ENCODE data around the gene ITGB4. TPM values are rescaled to one million over a fixed set of nuclear protein-coding genes. Genes with fewer than 3 reads are reported as not detected.
A peak's percentile ranks its signal among the peaks of the same experiment; 100 is the strongest.

The ITGB4 gene
- polyA plus RNA-seq, 1 of the 3 experiments (the other 2 are of a cell fraction), result 7.0 TPM

GRCh38 chr17:75752802-75753513 is 31.7 kb downstream of the ITGB4 start:
- Histone ChIP-seq H3K4me3 (ENCODE audit: low read depth in 2 of 2, low read length in 1 of 2) (peak overlapping the region; percentile 52 to 65), H3K36me3 (replicated peaks in 1 of 2; ENCODE audit: control insufficient read depth in 1 of 2, insufficient read depth in 2 of 2, low read length in 1 of 2) (no peaks in the 10 kb centered on the region), H3F3A (replicated peaks; ENCODE audit: insufficient read depth) (peaks cover 13% of the 10 kb centered on the region), H3K79me2 (ENCODE audit: insufficient read depth) (no peaks in the 10 kb centered on the region), H2AFZ (ENCODE audit: low read depth) (peak overlapping the region; percentile 93), H3K4me2 (peak overlapping the region; percentile 85), H3K9me2 (no peaks in the 10 kb centered on the region), H3K9ac (peak overlapping the region; percentile 46; the same call in 1 of the 2 replicates), H4K20me1 (ENCODE audit: insufficient read depth) (no peaks in the 10 kb centered on the region), H3K9me3 (no peaks in the 10 kb centered on the region), H3K27me3 (ENCODE audit: insufficient read depth) (no peaks in the 10 kb centered on the region), H3K4me1 (ENCODE audit: control insufficient read depth in 1 of 2, insufficient read depth in 2 of 2, low read depth in 1 of 2, low read length in 1 of 2) (peaks cover 0 to 39% of the 10 kb centered on the region in 2 experiments; a peak in 1 of 4 replicates), H3K27ac (ENCODE audit: low read depth in 2 of 2, low read length in 1 of 2) (no peak overlapping the region)
- DNase-seq, result no peak
- ChIA-PET CTCF (interaction anchor here (0.6 to 31.4 kb wide), 78 partner anchors 8 to 430 kb away, joined by 3 to 1370 read pairs (median 6); partner anchors contain the start of genes GALK1, ITGB4, MRPL38 and RECQL5), POLR2A (interaction anchor here (0.6 to 4.2 kb wide), 10 partner anchors 9 to 143 kb away, joined by 3 to 52 read pairs (median 7); partner anchors contain the start of genes GALK1 and UNK)
- TF ChIP-seq USF1 (IDR thresholded peaks at IDR 0.05; ENCODE audit: borderline replicate concordance, low read depth), result no peak
- TF ChIP-seq SMC3 (IDR thresholded peaks at IDR 0.05; ENCODE audit: low read depth, low read length), result no peak
- no peak for TF ChIP-seq IRF3 (IDR thresholded peaks at IDR 0.05; ENCODE audit: low read depth, low read length)
- TF ChIP-seq EP300 (IDR thresholded peaks at IDR 0.05; ENCODE audit: borderline replicate concordance in 1 of 2, low read depth in 1 of 2, low read length in 1 of 2), result no peak
- TF ChIP-seq GATA2 (CRISPR knock-in tag; IDR thresholded peaks at IDR 0.05), result no peak
- no peak for TF ChIP-seq RAD21 (IDR thresholded peaks at IDR 0.05; ENCODE audit: low read length)
- no peak for TF ChIP-seq NRF1 (IDR thresholded peaks at IDR 0.05; ENCODE audit: low read depth, low read length)
- WGBS (ENCODE audit: low lambda C conversion rate), result 63% methylated on average over 19 of the region's 19 CpGs

- POLR2A ChIA-PET, result interaction anchor here (0.6 to 4.2 kb wide), 11 partner anchors 8 to 142 kb away, joined by 3 to 52 read pairs (median 7); partner anchors contain the start of genes GALK1 and UNK
- peak overlapping the region; percentile 52 to 65 for H3K4me3 ChIP-seq (ENCODE audit: low read depth in 2 of 2, low read length in 1 of 2)
- peak; percentile 98 for DNase-seq
- TF ChIP-seq IRF3 (IDR thresholded peaks at IDR 0.05; ENCODE audit: low read depth, low read length), result no peak
- no peak for TF ChIP-seq YY1 (IDR thresholded peaks at IDR 0.05; ENCODE audit: low read depth)
- no peak for TF ChIP-seq JUND (IDR thresholded peaks at IDR 0.05)
- TF ChIP-seq CHD2 (IDR thresholded peaks at IDR 0.05; ENCODE audit: low read length, partially characterized antibody), result no peak
- no peak for TF ChIP-seq RXRA (IDR thresholded peaks at IDR 0.05; ENCODE audit: borderline replicate concordance, low read depth)
- TF ChIP-seq SMC3 (IDR thresholded peaks at IDR 0.05; ENCODE audit: low read depth, low read length), result peak; percentile 50
- no peak for TF ChIP-seq FOSL2 (IDR thresholded peaks at IDR 0.05; ENCODE audit: borderline replicate concordance, low read depth)
- TF ChIP-seq RAD21 (IDR thresholded peaks at IDR 0.05; ENCODE audit: low read length), result peak; percentile 49
- TF ChIP-seq ELF1 (IDR thresholded peaks at IDR 0.05), result no peak
- TF ChIP-seq POLR2AphosphoS5 (IDR thresholded peaks at IDR 0.05; ENCODE audit: low read depth, low read length), result peak; percentile 50; the same call in 1 of the 2 replicates
- TF ChIP-seq RCOR1 (IDR thresholded peaks at IDR 0.05; ENCODE audit: low read length), result no peak
- TF ChIP-seq NFIC (IDR thresholded peaks at IDR 0.05; ENCODE audit: borderline replicate concordance), result no peak
- TF ChIP-seq MEF2A (IDR thresholded peaks at IDR 0.05; ENCODE audit: borderline replicate concordance, low read depth), result no peak
- no peak for TF ChIP-seq NRF1 (IDR thresholded peaks at IDR 0.05; ENCODE audit: low read depth, low read length)
- TF ChIP-seq FOXM1 (IDR thresholded peaks at IDR 0.05; ENCODE audit: low read depth), result no peak
- TF ChIP-seq USF1 (IDR thresholded peaks at IDR 0.05; ENCODE audit: borderline replicate concordance, low read depth), result peak; percentile 96
Observed at GRCh38 chr17:75753514-75754377, 32.5 kb downstream of the ITGB4 start.

More at GRCh38 chr17:75753514-75754377, 32.5 kb downstream of the ITGB4 start:
- Histone ChIP-seq H3K79me2 (ENCODE audit: insufficient read depth) (no peaks in the 10 kb centered on the region), H3K4me1 (ENCODE audit: control insufficient read depth in 1 of 2, insufficient read depth in 2 of 2, low read depth in 1 of 2, low read length in 1 of 2) (peaks cover 0 to 39% of the 10 kb centered on the region in 2 experiments; a peak in 1 of 4 replicates), H3K27me3 (ENCODE audit: insufficient read depth) (no peaks in the 10 kb centered on the region), H3K4me2 (peak overlapping the region; percentile 85), H3K36me3 (replicated peaks in 1 of 2; ENCODE audit: control insufficient read depth in 1 of 2, insufficient read depth in 2 of 2, low read length in 1 of 2) (no peaks in the 10 kb centered on the region), H3K27ac (ENCODE audit: low read depth in 2 of 2, low read length in 1 of 2) (peak overlapping the region in 1 of 2 experiments; percentile 35; a peak in 1 of 4 replicates), H2AFZ (ENCODE audit: low read depth) (peak overlapping the region; percentile 93), H3F3A (replicated peaks; ENCODE audit: insufficient read depth) (peaks cover 13% of the 10 kb centered on the region), H3K9me2 (no peaks in the 10 kb centered on the region), H4K20me1 (ENCODE audit: insufficient read depth) (no peaks in the 10 kb centered on the region), H3K9ac (peak overlapping the region; percentile 46), H3K9me3 (no peaks in the 10 kb centered on the region)
- CTCF ChIA-PET, result interaction anchor here (0.6 to 31.4 kb wide), 82 partner anchors 9 to 431 kb away, joined by 3 to 1370 read pairs (median 5); partner anchors contain the start of genes GALK1, ITGB4, MRPL38 and RECQL5
- WGBS (ENCODE audit: low lambda C conversion rate), result 56% methylated on average over 13 of the region's 76 CpGs

Measured in SK-N-SH (cell line).